Astrocyte (in vitro differentiated cells and primary cell): Measurements from ENCODE around the gene RABGGTA. TPM values are rescaled to one million over a fixed set of nuclear protein-coding genes. Genes with fewer than 3 reads are reported as not detected.

ENCODE experiments used
- DNase-seq: peaks from one replicate; pipeline ENCODE4 v3.0.0-alpha.2; 2010; ENCODE audit warnings: low read depth
- FAIRE-seq: peaks from 2 replicates; lab custom pipeline; 2011; peaks lifted over from hg19 to GRCh38; lab: Jason Lieb, UNC
- H2AFZ ChIP-seq: 2 replicates; pipeline ENCODE4 v1.6.0; 2012; ENCODE audit warnings: low read depth, low read length, inconsistent platforms
- H3K27ac ChIP-seq: 2 replicates; pipeline ENCODE4 v1.5.1; 2011; ENCODE audit warnings: low read depth, low read length, inconsistent platforms
- H3K27me3 ChIP-seq: 2 replicates; pipeline ENCODE4 v1.6.0; 2011; ENCODE audit warnings: low read length, inconsistent platforms; ENCODE audit not compliant: insufficient read depth
- H3K36me3 ChIP-seq: 2 replicates; pipeline ENCODE4 v1.5.1; 2011; ENCODE audit warnings: low read length, inconsistent platforms; ENCODE audit not compliant: insufficient read depth
- H3K4me1 ChIP-seq: 2 replicates; pipeline ENCODE4 v1.5.1; 2011; ENCODE audit warnings: low read length, inconsistent platforms; ENCODE audit not compliant: insufficient read depth
- H3K4me2 ChIP-seq: 2 replicates; pipeline ENCODE4 v1.6.0; 2012; ENCODE audit warnings: low read length, inconsistent platforms
- H3K4me3 ChIP-seq: 2 replicates; pipeline ENCODE4 v1.5.1; 2011; ENCODE audit warnings: low read depth, mild to moderate bottlenecking, low read length, inconsistent platforms; ENCODE audit not compliant: insufficient read depth
- H3K79me2 ChIP-seq: 2 replicates; pipeline ENCODE4 v1.6.0; 2012; ENCODE audit warnings: mild to moderate bottlenecking, low read length, inconsistent platforms; ENCODE audit not compliant: insufficient read depth
- H3K9ac ChIP-seq: 2 replicates; pipeline ENCODE4 v1.6.0; 2012; ENCODE audit warnings: mild to moderate bottlenecking, low read length, inconsistent platforms
- H3K9me3 ChIP-seq: 2 replicates; pipeline ENCODE4 v1.5.1; 2012; ENCODE audit warnings: low read depth, mild to moderate bottlenecking, low read length, inconsistent platforms; ENCODE audit not compliant: insufficient read depth
- H4K20me1 ChIP-seq: 2 replicates; pipeline ENCODE4 v1.6.0; 2012; ENCODE audit warnings: low read length, inconsistent platforms; ENCODE audit not compliant: insufficient read depth
- H3K27ac Mint-ChIP-seq: one replicate; pipeline ENCODE4 v1.8.0; 2021; ENCODE audit warnings: mild to moderate bottlenecking, mixed read lengths; ENCODE audit not compliant: unreplicated experiment
- H3K27me3 Mint-ChIP-seq: one replicate; pipeline ENCODE4 v1.8.0; 2021; ENCODE audit warnings: low read depth, mixed read lengths; ENCODE audit not compliant: unreplicated experiment
- H3K36me3 Mint-ChIP-seq: one replicate; pipeline ENCODE4 v1.8.0; 2021; ENCODE audit warnings: low read depth, mixed read lengths; ENCODE audit not compliant: unreplicated experiment
- H3K4me1 Mint-ChIP-seq: one replicate; pipeline ENCODE4 v1.8.0; 2021; ENCODE audit warnings: low read depth, mixed read lengths; ENCODE audit not compliant: unreplicated experiment
- H3K4me3 Mint-ChIP-seq: one replicate; pipeline ENCODE4 v1.8.0; 2021; ENCODE audit warnings: mild to moderate bottlenecking, moderate library complexity, mixed read lengths; ENCODE audit not compliant: unreplicated experiment
- H3K9me3 Mint-ChIP-seq: one replicate; pipeline ENCODE4 v1.8.0; 2021; ENCODE audit warnings: mild to moderate bottlenecking, mixed read lengths; ENCODE audit not compliant: unreplicated experiment
- CTCF ChIP-seq: IDR thresholded peaks from 2 replicates; pipeline ENCODE4 v1.5.1; 2011; ENCODE audit warnings: low read depth, mild to moderate bottlenecking, inconsistent platforms, low read length, moderate library complexity; ENCODE audit not compliant: insufficient read depth
- EZH2 ChIP-seq: IDR thresholded peaks from 2 replicates; pipeline ENCODE4 v1.6.1; 2012; ENCODE audit warnings: mild to moderate bottlenecking, low read length, inconsistent platforms; ENCODE audit not compliant: insufficient read depth
- total RNA-seq: library from RNA; stranded (reverse); gene quantifications from 2 replicates; pipeline ENCODE4 v1.2.1, GENCODE V29; 2021

RABGGTA gene
- total RNA-seq, 1 donor from 2014 or later: 27.3 TPM

- Mint-ChIP-seq H3K36me3 (peaks cover 13% of the 10 kb centered on the region), H3K9me3 (no peaks in the 10 kb centered on the region), H3K4me1 (peaks cover 16% of the 10 kb centered on the region), H3K4me3 (peak within 1 kb of the TSS; percentile 94), H3K27me3 (no peaks in the 10 kb centered on the region), H3K27ac (peak within 1 kb of the TSS; percentile 92)
- Histone ChIP-seq H4K20me1 (peaks cover 3% of the 10 kb centered on the region), H3K4me3 (peak within 1 kb of the TSS; percentile 93), H3K9me3 (no peaks in the 10 kb centered on the region), H3K79me2 (peaks cover 84% of the 10 kb centered on the region), H3K4me2 (peak within 1 kb of the TSS; percentile 96), H2AFZ (peak within 1 kb of the TSS; percentile 98), H3K27me3 (no peaks in the 10 kb centered on the region), H3K27ac (peak within 1 kb of the TSS; percentile 94), H3K36me3 (peaks cover 18% of the 10 kb centered on the region), H3K9ac (peak within 1 kb of the TSS; percentile 90), H3K4me1 (peaks cover 13% of the 10 kb centered on the region)
- DNase-seq: peak; percentile 90
- TF ChIP-seq EZH2: no peak
- TF ChIP-seq CTCF: no peak
- FAIRE-seq: no peak
Measured at GRCh38 chr14:24232121-24232644, 39.2 kb downstream of the RABGGTA start, which contains the start of gene NEDD8. Gene NEDD8, minus strand, starts transcription at chr14:24232367. Its CDS starts 100 bp downstream, at chr14:24232267.

- FAIRE-seq (no peak), DNase-seq (no peak)
- no peaks in the 10 kb centered on the region for H3K9me3 Mint-ChIP-seq
- peaks cover 13% of the 10 kb centered on the region for H3K4me1 ChIP-seq
- peaks cover 3% of the 10 kb centered on the region for H4K20me1 ChIP-seq
- no peak for TF ChIP-seq EZH2
- TF ChIP-seq CTCF: no peak
- no peaks in the 10 kb centered on the region for H3K9me3 ChIP-seq
- H3K27ac ChIP-seq: peak overlapping the region; percentile 94
- peak overlapping the region; percentile 90 for H3K9ac ChIP-seq
- H3K4me1 Mint-ChIP-seq: peaks cover 13% of the 10 kb centered on the region
- peak overlapping the region; percentile 98 for H2AFZ ChIP-seq
- H3K4me2 ChIP-seq: peak overlapping the region; percentile 96
- H3K27ac Mint-ChIP-seq: peak overlapping the region; percentile 92
- peak overlapping the region; percentile 93 for H3K4me3 ChIP-seq
- H3K36me3 Mint-ChIP-seq: peaks cover 10% of the 10 kb centered on the region
- H3K27me3 Mint-ChIP-seq: no peaks in the 10 kb centered on the region
- peak overlapping the region; percentile 94 for H3K4me3 Mint-ChIP-seq
- peaks cover 88% of the 10 kb centered on the region for H3K79me2 ChIP-seq
- no peaks in the 10 kb centered on the region for H3K27me3 ChIP-seq
- H3K36me3 ChIP-seq: peaks cover 14% of the 10 kb centered on the region
Measured at GRCh38 chr14:24231263-24232120, 39.9 kb downstream of the RABGGTA start.
